ELR (cell line): ENCODE results near the gene PRKD2.

Experiments used
- DNase-seq: peaks from one replicate; pipeline ENCODE4 v3.0.0-alpha.2; 2015; ENCODE audit warnings: low read depth

Gene PRKD2

GRCh38 chr19:46741447-46741846, 24.5 kb upstream of the PRKD2 start:
- no peak for DNase-seq

- DNase-seq, result no peak
Measured at GRCh38 chr19:46739290-46739771, 22.4 kb upstream of the PRKD2 start.

DNA sequence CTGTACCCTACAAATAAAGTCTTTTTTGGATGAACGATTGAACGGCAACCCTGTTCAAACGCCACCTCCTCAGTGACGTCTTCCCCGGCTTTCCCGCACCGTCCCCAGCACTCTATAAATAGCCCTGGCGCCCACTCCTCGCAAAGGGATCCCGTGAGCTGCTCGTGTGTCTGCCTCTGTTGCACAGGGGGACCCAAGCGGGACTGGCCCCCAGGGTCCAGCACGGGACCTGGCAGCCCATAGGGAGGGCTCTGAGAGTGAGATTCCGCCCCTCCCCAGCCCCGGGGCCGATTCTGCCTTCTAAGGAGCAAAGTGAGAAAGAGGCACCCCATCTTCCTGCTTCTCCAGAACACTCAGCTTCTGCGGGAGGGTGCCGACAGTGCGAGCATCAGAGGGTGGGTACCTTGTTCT, 20.9 kb upstream of the PRKD2 start:
- DNase-seq, result no peak

DNA sequence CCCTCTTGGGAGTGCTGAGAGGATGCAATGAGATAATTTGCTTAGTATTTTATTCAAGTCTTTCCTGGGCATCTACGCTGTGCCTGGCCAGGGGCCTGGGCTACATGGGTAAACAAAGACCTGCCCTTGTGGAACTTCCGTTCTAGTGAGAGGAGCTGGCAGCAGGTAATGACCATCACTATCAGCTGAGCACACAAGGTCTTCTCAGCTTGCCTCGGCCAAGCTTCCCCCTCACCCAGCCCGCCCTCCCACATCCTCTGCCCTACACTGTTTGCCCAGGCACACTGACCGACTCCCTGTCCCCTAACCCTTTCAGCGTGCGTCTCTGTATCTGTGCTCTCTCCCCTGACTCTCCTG, 20.4 kb upstream of the PRKD2 start:
- DNase-seq, result no peak

- DNase-seq, result no peak
Measured at GRCh38 chr19:46736531-46737297, 19.8 kb upstream of the PRKD2 start.

DNA sequence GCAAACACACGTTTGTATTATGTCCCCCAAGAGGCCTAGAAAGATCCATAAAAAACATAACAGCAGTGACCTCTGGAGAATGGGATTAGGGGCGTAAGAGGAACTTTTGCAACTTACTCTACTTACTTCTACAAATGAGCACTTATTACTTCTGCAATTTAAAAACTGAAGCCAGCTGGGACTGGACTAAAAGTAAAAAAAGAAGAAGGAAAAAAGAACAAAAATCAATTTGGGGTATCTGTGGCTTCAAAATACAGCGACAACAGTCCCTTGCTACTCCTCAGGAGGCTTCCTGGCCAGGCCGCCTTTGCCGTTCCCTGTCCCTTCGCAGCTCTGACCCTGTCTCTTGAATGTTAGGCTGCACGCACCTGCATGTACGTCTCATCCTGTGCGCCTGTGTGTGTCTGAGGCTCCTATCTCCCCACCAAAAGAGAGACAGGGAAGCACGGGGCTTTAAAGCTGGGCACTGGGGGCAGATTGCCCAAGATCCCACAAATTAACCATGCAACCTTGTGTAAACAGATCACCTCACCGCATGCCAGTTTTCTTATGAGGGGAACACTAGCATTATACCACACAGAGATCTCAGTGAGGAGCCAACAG, 16.9 kb upstream of the PRKD2 start:
- peak; percentile 38 for DNase-seq

DNA sequence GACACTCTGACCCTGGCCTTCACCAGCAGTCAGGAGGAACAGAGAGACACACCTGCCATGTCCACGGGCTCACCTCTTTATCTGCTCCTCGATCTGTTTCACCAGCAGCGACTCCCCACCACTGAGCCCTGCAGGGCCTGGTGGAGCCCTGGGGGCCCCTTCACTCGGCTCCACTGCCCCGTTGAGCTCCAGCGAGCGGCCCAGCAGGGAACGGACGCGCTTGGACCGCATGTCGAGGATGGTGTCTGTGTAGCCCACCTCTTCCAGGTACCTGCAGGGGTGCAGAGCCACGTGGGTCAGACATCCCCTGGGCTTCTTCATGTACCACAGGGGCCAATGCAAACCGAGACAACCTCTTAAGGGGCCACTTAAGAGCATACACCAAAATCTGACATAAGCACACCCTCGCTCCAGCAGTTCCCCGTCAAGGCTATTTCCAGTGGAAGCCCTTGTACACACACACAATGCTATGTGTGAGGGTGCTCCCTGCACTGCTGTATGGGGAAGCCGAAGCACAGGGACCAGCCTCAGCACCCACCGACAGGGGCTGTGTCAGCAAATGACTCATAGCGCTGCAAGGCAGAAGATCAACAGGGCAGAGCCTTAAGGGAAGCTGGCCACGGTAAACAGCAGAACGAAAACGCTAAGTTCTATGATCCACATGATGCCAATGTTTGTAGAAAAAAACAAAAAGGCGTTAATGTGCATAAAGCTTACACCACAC, 16.2 kb upstream of the PRKD2 start:
- DNase-seq, result peak; percentile 91

- peak; percentile 54 for DNase-seq
Measured at GRCh38 chr19:46732172-46732938, 15.4 kb upstream of the PRKD2 start.

- DNase-seq, result peak; percentile 79
Measured at GRCh38 chr19:46731584-46731983, 14.7 kb upstream of the PRKD2 start.

- DNase-seq, result peak; percentile 98
Measured at GRCh38 chr19:46731007-46731501, 14.1 kb upstream of the PRKD2 start.

DNA sequence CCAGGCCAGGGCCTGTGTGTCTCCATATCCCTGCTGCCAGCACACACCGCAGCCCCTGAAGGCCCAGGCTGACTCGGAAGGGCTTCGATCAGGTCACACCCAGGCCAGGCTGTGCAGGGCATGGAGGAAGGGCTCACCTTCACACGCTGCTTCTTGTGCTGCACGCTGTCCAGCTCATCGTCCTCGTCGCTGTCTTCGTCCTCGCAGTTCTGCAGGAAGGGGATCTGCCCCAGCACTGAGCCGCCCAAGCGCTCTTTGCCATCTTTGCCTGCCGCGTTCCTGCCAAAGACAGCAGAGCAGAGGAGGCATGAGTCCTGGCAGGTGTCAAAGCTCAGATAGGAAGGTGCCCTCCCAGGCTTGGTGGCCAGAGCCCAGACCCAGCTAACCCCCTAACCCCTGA, 13.7 kb upstream of the PRKD2 start:
- peak; percentile 16 for DNase-seq

DNA sequence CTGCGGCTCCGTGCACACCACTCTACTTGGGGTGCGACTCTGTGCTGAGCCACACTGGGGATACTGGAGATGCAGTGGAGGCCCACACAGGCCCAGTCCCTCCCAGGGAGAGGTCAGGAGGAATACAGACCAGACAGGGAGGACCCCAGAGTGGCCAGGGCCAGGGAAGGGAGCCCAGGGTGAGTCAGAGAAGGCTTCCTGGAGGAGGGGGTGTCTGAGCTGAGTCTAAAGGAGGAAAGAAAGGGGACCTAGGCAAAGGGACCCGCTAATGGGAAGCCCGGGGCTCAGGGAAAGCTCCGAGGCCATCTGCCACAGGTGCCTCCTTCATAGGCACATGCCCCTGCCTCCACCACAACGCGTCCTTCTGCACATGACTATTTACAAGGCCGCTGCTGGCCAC, 13.3 kb upstream of the PRKD2 start:
- DNase-seq, result peak; percentile 11

- DNase-seq, result no peak
Measured at GRCh38 chr19:46729696-46730095, 12.8 kb upstream of the PRKD2 start.

- DNase-seq, result peak; percentile 64
Measured at GRCh38 chr19:46728693-46729339, 11.9 kb upstream of the PRKD2 start.

- DNase-seq, result no peak
Measured at GRCh38 chr19:46728208-46728607, 11.3 kb upstream of the PRKD2 start.

GRCh38 chr19:46727757-46728156, 10.8 kb upstream of the PRKD2 start:
- DNase-seq, result no peak

DNA sequence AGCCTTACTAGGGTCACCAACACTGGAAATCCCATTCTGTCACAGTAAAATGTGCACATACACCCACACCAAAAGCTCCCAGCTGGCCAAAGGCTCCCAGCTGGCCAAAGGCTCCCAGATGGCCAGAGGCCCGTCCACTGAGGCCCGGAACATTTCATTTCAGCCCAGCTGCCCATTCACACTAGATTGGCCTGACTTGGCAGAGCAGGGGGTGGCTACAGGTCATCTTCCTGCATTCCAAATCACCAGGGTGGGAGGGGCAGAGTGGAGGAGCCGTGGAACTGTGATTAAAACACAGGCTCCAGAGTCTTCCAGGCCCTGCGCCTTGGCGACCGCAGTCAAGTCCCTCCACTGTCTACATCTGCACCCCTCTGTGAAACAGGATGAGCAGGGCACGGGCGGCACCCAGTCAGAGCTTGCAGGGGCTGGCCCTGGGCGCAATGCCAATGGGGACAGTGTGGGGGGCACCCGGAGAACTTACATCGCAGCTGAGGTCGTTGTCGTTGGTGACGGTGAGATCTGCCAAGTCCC, 10.1 kb upstream of the PRKD2 start:
- DNase-seq, result no peak

DNA sequence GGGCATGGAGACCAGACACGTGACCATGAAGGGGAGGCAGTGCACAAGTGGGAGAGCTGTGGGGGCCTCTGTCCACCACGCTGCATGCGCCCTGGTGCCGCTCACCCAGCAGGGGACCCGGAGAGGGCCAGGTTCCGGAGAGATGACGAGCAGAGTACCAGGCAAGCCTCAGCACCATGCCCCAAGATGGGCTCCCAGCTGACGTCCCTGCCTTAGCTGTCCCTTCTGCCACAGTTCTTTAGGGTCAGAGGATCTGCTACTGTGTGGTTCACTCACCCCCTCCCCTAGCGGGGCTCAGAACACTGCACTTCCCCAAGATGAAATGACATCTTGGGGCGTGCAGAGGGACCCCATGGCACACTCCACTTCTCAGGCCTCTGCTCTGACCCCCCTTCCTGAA, 9.6 kb upstream of the PRKD2 start:
- DNase-seq, result no peak

DNA sequence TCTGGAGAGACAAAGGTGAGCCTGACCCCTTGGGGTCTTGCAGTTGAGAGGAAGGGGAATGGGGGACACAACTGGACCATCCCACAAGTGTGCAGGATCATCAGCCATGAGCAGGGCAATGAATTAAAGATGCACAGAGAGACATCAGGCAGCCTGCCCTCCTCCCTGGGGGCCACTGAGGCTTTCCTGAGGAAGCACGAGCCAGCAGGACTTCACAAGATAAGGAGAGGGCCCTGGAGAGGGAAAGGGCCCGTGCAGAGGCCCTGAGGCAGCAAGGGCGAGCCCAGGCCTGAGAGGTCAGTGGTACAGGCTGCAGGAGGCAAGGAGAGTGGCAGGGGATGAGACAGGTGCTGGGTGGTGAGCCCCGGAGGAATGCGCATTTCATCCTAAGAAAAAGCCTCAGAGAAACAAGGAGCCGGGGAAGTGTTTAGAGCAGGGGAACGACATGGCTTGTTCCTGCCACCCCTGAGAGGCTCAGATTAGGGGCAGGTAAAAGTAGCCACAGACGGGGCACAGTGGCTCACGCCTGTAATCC, 9.0 kb upstream of the PRKD2 start:
- DNase-seq, result no peak

DNA sequence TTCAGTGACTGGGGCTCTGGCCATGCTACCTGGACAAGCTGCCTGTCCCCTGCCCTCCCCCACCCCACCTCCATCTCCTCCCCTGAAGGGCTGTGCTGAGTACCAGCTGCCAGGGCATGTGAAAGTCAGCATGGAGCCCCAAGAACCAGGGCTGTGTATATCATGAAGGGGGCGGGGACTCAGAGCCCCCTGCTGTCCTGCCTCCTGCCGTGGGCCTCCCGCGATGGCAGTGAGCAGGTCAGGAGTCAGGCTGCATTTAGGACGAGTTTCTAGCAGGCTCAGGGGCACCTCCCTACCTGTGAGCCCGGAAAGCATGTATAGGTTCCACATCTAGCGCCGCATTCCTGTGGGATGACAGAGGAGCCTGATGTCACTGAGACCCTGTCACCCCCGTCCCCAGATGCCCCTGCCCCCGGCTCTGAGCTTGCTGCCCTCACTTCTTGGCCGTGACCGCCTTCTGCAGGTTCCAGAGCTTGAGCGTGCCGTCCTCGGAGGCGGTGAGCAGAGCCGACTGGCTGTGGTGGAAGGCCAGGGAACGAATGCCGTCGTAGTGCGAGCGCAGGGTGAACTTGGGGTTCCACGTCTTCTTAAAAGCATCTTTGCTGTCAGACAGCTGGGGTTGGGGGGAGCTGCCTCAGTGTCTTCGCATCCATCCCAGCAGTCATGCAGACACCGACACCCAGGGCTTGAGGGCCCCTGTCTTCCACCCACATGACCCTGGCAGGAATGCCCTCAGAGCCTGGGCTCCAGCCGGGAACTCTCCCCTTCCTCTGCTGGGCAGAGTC, 8.3 kb upstream of the PRKD2 start:
- DNase-seq, result no peak
